Caki2 (cell line): ENCODE measurements around the gene PCDHB7. TPM values are rescaled to one million over a fixed set of nuclear protein-coding genes. Genes with fewer than 3 reads are reported as not detected.
"Not testable (repeated sequence)": the region's sequence is repeated elsewhere in the genome, so short reads cannot be mapped to it uniquely, and the experiment has no call there.

Experiments used
- DNase-seq: peaks from one replicate; pipeline ENCODE4 v3.0.0-alpha.2; 2015; ENCODE audit warnings: low read depth
- in situ Hi-C: cut with HindIII; loops from 2 replicates; pipeline ENCODE4 v1.10.0; 2016; ENCODE audit warnings: low sequenced_read_pairs, low pct_unique_long_range_greater_than_20kb, mixed read lengths
- total RNA-seq: library from RNA; depleted of rRNA; stranded (reverse); fragments of >200 nt; shearing (Covaris generic); gene quantifications from 2 replicates; pipeline ENCODE4 v1.2.3, GENCODE V29; 2014; ENCODE audit warnings: low replicate concordance

Gene PCDHB7
- total RNA-seq, 1 experiment from 2014 or later: 1.2 TPM

DNA sequence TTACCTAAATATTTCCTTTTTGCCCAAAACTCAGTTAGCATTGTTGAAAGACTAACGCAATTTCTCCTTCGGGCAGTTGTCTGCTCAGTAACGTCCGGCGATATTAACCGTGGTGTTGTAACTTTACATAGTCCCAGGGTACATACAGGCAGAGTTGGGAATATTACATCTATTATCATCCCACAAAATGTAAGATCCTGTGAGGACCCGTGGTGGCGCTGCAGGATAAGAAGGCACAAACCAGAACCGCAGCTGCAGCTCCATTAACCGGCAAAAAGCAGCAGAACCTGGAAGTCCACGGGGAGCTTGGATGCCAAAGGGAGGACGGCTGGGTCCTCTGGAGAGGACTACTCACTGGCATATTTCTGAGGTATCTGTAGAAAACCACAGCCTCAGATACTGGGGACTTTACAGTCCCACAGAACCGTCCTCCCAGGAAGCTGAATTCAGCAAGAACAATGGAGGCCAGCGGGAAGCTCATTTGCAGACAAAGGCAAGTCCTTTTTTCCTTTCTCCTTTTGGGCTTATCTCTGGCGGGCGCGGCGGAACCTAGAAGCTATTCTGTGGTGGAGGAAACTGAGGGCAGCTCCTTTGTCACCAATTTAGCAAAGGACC, 5.2 kb downstream of the PCDHB7 start, which contains the start of gene PCDHB8:
TSS of gene PCDHB8 (plus strand) at position 214 of the 615 bp plus-strand sequence. CDS start at position 459, 245 bp downstream.
- peak; percentile 6 for DNase-seq

DNA sequence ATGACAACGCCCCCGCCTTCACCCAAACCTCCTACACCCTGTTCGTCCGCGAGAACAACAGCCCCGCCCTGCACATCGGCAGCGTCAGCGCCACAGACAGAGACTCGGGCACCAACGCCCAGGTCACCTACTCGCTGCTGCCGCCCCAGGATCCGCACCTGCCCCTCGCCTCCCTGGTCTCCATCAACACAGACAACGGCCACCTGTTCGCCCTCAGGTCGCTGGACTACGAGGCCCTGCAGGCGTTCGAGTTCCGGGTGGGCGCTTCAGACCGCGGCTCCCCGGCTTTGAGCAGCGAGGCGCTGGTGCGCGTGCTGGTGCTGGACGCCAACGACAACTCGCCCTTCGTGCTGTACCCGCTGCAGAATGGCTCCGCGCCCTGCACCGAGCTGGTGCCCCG, 6.9 kb downstream of the PCDHB7 start:
- in situ Hi-C loops, DNase-seq: not testable (repeated sequence)

More for the DNA sequence above, 5.2 kb downstream of the PCDHB7 start, which contains the start of gene PCDHB8:
- in situ Hi-C loops: not testable (repeated sequence)

DNA sequence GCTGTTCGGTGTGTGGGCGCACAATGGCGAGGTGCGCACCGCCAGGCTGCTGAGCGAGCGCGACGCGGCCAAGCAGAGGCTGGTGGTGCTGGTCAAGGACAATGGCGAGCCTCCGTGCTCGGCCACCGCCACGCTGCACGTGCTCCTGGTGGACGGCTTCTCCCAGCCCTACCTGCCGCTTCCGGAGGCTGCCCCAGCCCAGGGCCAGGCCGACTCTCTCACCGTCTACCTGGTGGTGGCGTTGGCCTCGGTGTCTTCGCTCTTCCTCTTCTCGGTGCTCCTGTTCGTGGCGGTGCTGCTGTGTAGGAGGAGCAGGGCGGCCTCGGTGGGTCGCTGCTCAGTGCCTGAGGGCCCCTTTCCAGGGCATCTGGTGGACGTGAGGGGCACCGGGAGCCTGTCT, 7.4 kb downstream of the PCDHB7 start:
- in situ Hi-C loops, DNase-seq: not testable (repeated sequence)

DNA sequence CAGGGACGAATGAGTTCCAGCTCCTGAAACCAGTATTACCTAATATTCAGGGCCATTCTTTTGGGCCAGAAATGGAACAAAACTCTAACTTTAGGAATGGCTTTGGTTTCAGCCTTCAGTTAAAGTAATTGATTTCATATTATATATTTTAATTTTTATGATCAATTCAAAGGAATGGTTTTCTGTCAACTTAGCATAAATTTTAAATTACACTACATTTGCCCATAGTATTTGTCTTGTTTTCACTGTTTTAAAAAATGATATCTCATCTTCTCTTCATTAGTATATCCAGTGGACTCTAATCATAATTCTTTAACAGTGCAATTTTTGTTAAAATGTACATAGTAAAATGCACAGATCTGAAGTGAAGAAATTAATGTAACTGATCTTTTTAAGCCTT, 7.9 kb downstream of the PCDHB7 start:
- in situ Hi-C loops: no loop called here
- DNase-seq: no peak

DNA sequence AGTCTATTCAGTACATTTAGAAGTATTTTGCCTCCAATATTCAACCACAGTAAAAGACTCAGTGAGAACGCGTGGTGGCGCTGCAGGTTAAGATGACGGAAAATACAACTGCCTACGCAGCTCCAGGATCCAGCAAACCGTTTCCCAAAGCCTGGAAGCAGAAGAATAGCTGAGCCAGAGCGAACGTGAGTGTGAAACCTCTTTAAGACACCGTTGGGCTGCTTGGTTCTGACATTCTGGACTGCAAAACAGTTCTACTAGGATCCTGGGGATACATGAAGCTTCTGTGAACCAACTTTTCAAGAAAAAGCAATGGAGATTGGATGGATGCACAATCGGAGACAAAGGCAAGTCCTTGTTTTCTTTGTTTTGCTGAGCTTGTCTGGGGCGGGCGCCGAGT, 9.8 kb downstream of the PCDHB7 start, which contains the start of gene PCDHB16:
TSS of gene PCDHB16 (plus strand) at position 140 of the 400 bp plus-strand sequence. CDS start at position 313, 173 bp downstream.
- in situ Hi-C loops: no loop called here
- DNase-seq: peak; percentile 50

DNA sequence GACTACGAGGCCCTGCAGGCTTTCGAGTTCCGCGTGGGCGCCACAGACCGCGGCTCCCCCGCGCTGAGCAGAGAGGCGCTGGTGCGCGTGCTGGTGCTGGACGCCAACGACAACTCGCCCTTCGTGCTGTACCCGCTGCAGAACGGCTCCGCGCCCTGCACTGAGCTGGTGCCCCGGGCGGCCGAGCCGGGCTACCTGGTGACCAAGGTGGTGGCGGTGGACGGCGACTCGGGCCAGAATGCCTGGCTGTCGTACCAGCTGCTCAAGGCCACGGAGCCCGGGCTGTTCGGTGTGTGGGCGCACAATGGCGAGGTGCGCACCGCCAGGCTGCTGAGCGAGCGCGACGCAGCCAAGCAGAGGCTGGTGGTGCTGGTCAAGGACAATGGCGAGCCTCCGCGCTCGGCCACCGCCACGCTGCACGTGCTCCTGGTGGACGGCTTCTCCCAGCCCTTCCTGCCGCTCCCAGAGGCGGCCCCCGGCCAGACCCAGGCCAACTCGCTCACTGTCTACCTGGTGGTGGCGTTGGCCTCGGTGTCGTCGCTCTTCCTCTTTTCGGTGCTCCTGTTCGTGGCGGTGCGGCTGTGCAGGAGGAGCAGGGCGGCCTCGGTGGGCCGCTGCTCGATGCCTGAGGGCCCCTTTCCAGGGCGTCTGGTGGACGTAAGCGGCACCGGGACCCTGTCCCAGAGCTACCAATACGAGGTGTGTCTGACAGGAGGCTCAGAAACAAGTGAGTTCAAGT, 11.8 kb downstream of the PCDHB7 start:
- DNase-seq, in situ Hi-C loops: not testable (repeated sequence)

DNA sequence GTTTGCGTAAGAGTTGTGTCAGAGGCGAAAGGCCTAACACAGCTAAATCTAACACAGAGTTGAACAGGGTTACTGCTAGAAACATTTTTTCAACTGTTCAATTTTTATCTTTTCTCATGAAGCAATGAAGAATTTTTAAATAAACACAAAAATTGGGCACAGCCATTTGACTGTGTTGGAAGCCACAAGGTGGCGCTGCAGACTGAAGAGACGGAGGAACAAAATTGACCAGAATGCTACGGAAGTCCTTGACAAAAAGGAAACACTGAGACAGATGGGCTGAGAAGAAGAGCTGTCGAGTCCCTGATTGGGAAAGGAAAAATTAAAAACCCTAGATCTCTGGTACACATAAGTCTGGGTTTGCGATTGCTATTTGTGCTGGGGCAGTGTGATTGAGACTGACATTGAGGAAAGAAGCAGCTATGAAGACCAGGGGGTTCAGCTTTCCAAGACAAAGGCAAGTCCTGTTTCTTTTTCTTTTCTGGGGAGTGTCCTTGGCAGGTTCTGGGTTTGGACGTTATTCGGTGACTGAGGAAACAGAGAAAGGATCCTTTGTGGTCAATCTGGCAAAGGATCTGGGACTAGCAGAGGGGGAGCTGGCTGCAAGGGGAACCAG, 14.6 kb downstream of the PCDHB7 start, which contains the start of gene PCDHB9:
TSS of gene PCDHB9 (plus strand) at position 265 of the 616 bp plus-strand sequence. CDS start at position 423, 158 bp downstream.
- DNase-seq: peak; percentile 5
- in situ Hi-C loops: no loop called here

DNA sequence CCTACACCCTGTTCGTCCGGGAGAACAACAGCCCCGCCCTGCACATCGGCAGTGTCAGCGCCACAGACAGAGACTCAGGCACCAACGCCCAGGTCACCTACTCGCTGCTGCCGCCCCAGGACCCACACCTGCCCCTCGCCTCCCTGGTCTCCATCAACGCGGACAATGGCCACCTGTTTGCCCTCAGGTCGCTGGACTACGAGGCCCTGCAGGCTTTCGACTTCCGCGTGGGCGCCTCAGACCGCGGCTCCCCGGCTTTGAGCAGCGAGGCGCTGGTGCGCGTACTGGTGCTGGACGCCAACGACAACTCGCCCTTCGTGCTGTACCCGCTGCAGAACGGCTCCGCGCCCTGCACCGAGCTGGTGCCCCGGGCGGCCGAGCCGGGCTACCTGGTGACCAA, 16.2 kb downstream of the PCDHB7 start:
- DNase-seq, in situ Hi-C loops: not testable (repeated sequence)

DNA sequence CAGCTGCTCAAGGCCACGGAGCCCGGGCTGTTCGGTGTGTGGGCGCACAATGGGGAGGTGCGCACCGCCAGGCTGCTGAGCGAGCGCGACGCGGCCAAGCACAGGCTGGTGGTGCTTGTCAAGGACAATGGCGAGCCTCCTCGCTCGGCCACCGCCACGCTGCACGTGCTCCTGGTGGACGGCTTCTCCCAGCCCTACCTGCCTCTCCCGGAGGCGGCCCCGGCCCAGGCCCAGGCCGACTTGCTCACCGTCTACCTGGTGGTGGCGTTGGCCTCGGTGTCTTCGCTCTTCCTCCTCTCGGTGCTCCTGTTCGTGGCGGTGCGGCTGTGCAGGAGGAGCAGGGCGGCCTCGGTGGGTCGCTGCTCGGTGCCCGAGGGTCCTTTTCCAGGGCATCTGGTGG, 16.7 kb downstream of the PCDHB7 start:
- in situ Hi-C loops, DNase-seq: not testable (repeated sequence)

DNA sequence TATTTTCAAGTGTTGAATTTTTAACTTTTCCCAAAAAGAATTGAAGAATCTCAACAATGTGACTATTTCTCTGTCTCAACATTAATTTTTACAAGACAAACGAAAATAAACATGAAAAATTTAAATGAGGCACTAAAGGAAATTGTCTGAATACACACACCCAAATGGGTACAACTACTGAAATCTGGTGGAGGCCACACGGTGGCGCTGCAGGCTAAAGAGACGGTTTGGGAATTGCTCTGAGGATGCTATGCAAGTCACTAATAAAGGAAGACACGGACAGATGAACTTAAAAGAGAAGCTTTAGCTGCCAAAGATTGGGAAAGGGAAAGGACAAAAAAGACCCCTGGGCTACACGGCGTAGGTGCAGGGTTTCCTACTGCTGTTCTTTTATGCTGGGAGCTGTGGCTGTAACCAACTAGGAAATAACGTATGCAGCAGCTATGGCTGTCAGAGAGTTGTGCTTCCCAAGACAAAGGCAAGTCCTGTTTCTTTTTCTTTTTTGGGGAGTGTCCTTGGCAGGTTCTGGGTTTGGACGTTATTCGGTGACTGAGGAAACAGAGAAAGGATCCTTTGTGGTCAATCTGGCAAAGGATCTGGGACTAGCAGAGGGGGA, 19.8 kb downstream of the PCDHB7 start, which contains the start of gene PCDHB10:
TSS of gene PCDHB10 (plus strand) at position 244 of the 616 bp plus-strand sequence. CDS start at position 444, 200 bp downstream.
- peak; percentile 53 for DNase-seq
- in situ Hi-C loops: no loop called here

DNA sequence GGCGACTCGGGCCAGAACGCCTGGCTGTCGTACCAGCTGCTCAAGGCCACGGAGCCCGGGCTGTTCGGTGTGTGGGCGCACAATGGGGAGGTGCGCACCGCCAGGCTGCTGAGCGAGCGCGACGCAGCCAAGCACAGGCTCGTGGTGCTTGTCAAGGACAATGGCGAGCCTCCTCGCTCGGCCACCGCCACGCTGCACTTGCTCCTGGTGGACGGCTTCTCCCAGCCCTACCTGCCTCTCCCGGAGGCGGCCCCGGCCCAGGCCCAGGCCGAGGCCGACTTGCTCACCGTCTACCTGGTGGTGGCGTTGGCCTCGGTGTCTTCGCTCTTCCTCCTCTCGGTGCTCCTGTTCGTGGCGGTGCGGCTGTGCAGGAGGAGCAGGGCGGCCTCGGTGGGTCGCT, 21.9 kb downstream of the PCDHB7 start:
- DNase-seq, in situ Hi-C loops: not testable (repeated sequence)

DNA sequence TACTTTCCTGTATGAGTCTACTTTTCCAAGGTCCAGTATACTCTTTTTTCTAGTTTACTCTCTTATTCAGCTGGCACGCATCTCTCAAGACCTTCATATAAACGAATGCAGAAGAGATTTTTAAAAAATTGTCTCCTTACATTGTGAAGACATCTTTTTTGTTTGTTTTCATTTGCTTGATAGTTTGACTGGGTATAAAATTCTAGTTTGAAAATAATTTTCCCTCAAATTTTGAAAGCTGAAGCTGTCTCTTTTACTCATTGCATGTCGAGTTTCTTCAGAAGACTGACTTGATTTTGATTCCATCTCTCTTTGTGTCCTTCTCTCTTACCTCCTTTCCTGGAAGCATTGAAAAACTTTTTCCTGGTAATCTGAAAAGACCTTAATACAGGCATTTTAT, 23.9 kb downstream of the PCDHB7 start:
- in situ Hi-C loops: no loop called here
- DNase-seq: no peak

DNA sequence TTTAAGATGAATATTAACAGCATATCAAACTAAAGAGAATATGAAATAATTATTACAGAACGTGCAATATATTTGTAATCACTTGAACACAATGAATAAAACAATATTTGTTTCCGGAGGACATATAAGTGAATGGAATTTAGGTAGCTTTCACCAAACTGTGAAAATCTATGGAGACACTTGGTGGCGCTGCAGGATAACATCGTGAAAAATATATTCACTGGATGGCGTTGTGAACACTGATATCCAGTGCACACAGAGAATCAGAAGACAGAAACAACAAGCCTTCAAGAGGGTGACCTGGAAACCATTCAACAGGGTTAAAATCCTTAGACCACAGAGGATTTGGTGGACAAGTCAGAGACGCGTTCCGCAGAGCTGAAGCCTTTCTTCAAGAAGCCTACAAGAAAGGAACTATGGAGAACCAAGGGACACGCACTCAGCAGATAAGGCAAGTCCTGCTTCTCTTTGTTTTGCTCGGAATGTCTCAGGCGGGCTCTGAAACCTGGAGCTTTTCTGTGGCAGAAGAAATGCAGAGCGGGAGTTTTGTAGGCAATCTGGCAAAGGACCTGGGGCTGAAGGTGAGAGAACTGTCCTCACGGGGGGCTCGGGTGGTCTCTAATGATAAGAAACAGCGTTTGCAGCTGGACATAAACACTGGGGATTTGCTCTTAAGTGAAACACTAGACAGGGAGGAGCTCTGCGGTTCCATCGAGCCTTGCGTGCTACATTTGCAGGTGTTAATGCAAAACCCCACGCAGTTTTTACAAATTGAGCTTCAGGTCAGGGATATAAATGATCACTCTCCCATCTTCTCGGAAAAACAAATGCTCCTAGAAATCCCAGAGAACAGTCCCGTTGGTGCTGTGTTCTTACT, 27.2 kb downstream of the PCDHB7 start, which contains the start of gene PCDHB11:
TSS of gene PCDHB11 (plus strand) at position 269 of the 877 bp plus-strand sequence. CDS start at position 417, 148 bp downstream.
- DNase-seq: peak; percentile 14
- in situ Hi-C loops: no loop called here

DNA sequence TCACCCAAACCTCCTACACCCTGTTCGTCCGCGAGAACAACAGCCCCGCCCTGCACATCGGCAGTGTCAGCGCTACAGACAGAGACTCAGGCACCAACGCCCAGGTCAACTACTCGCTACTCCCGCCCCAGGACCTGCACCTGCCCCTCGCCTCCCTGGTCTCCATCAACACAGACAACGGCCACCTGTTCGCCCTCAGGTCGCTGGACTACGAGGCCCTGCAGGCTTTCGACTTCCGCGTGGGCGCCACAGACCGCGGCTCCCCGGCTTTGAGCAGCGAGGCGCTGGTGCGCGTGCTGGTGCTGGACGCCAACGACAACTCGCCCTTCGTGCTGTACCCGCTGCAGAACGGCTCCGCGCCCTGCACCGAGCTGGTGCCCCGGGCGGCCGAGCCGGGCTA, 28.7 kb downstream of the PCDHB7 start:
- DNase-seq, in situ Hi-C loops: not testable (repeated sequence)

DNA sequence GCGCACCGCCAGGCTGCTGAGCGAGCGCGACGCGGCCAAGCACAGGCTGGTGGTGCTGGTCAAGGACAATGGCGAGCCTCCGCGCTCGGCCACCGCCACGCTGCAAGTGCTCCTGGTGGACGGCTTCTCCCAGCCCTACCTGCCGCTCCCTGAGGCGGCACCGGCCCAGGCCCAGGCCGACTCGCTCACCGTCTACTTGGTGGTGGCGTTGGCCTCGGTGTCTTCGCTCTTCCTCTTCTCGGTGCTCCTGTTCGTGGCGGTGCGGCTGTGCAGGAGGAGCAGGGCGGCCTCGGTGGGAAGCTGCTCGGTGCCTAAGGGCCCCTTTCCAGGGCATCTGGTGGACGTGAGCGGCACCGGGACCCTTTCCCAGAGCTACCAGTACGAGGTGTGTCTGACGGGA, 29.2 kb downstream of the PCDHB7 start:
- in situ Hi-C loops, DNase-seq: not testable (repeated sequence)

DNA sequence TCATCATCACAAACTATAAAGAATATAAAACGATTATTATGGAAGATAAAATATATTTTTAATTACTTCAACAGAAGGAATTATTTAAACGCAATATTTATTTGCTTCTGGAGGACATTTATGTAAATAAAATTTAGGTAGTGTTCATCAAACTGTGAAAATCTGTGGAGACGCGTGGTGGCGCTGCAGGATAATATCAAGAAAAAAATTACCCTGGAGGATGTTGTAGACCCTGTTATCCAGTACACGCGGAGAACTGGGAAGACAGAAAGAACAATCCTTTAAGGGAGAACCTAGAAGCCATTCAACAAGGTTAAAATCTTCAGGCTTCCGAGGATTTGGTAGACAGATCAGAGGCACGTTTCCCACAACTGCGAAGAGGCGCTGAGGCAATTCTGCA, 36.0 kb downstream of the PCDHB7 start, which contains the start of gene PCDHB12:
TSS of gene PCDHB12 (plus strand) at position 242 of the 400 bp plus-strand sequence. CDS start 189 bp downstream, outside the sequence.
- in situ Hi-C loops: no loop called here

DNA sequence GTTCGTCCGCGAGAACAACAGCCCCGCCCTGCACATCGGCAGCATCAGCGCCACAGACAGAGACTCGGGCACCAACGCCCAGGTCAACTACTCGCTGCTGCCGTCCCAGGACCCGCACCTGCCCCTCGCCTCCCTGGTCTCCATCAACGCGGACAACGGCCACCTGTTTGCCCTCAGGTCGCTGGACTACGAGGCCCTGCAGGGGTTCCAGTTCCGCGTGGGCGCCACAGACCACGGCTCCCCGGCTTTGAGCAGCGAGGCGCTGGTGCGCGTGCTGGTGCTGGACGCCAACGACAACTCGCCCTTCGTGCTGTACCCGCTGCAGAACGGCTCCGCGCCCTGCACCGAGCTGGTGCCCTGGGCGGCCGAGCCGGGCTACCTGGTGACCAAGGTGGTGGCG, 37.8 kb downstream of the PCDHB7 start:
- DNase-seq, in situ Hi-C loops: not testable (repeated sequence)

More for the DNA sequence above, 36.0 kb downstream of the PCDHB7 start, which contains the start of gene PCDHB12:
- DNase-seq: peak; percentile 10
